GM12878 (cell line): Measurements from ENCODE around the gene HSF4. TPM values are rescaled to one million over a fixed set of nuclear protein-coding genes. Genes with fewer than 3 reads are reported as not detected.
A peak's percentile ranks its signal among the peaks of the same experiment; 100 is the strongest.

Experiments used
- ATAC-seq: fragments of 200-7000 bp; cut with Tn5 transposase; 3 replicates; pipeline ENCODE4 v1.9.1; 2020; ENCODE audit warnings: mild to moderate bottlenecking, moderate library complexity
- BruUV-seq: library from RNA; stranded (reverse); fragments of 400-500 nt; replicated peaks from 2 replicates; lab custom pipeline; 2021; lab: Mats Ljungman, UMichigan
- CTCF ChIA-PET: fragments of 300-600 bp; sonication (Branson Sonifier 250); formaldehyde crosslinking; extraction: SDS; loops from one replicate; lab custom pipeline; 2021; ENCODE audit warnings: inconsistent platforms; lab: Yijun Ruan, JAX
- POLR2A ChIA-PET: fragments of 350-600 bp; formaldehyde crosslinking; extraction: SDS; loops from one replicate; lab custom pipeline; 2021; ENCODE audit warnings: inconsistent platforms; lab: Charles Lee
- RAD21 ChIA-PET: fragments of 300-600 bp; sonication (Branson Sonifier 250); formaldehyde crosslinking; loops from one replicate; lab custom pipeline; 2023; ENCODE audit warnings: antibody characterized with exemption; ENCODE audit not compliant: unreplicated experiment; lab: Charles Lee
- SMC1A ChIA-PET: fragments of 300-600 bp; sonication (Branson Sonifier 250); formaldehyde crosslinking; loops from one replicate; lab custom pipeline; 2023; ENCODE audit not compliant: unreplicated experiment, uncharacterized antibody; lab: Charles Lee
- DNase-seq: peaks from one replicate; pipeline ENCODE4 v3.0.0-alpha.2; 2011; ENCODE audit warnings: low read depth, low spot score
- FAIRE-seq: peaks from 3 replicates; lab custom pipeline; 2011; peaks lifted over from hg19 to GRCh38; lab: Jason Lieb, UNC
- H2AFZ ChIP-seq: 2 replicates; pipeline ENCODE4 v1.6.0; 2011; ENCODE audit warnings: low read depth, low read length, control low read depth; ENCODE audit not compliant: control insufficient read depth
- H3K27ac ChIP-seq: 2 replicates; pipeline ENCODE4 v1.5.1; 2011; ENCODE audit warnings: control low read depth; ENCODE audit not compliant: control insufficient read depth, insufficient read depth
- H3K27me3 ChIP-seq, 2 experiments: replicated peaks in 1 of 2; 2 replicates each; pipeline versions ENCODE4 v1.6.0 to v1.6.1; 2011; ENCODE audit warnings: low read length in 1 of 2; ENCODE audit not compliant: control insufficient read depth in 2 of 2, insufficient read depth in 2 of 2
- H3K36me3 ChIP-seq, 2 experiments: 2 replicates each; pipeline ENCODE4 v1.5.1; 2011; ENCODE audit warnings: low read length in 1 of 2; ENCODE audit not compliant: control insufficient read depth in 2 of 2, insufficient read depth in 2 of 2
- H3K4me1 ChIP-seq: 2 replicates; pipeline ENCODE4 v1.6.1; 2011; ENCODE audit warnings: mild to moderate bottlenecking, low read length, moderate library complexity, mixed read lengths; ENCODE audit not compliant: control insufficient read depth, insufficient read depth
- H3K4me2 ChIP-seq: 2 replicates; pipeline ENCODE4 v1.6.0; 2011; ENCODE audit warnings: control low read depth; ENCODE audit not compliant: control insufficient read depth, insufficient read depth
- H3K4me3 ChIP-seq: fragments of 200-600 bp; sonication (generic); 2 replicates; pipeline ENCODE4 v1.5.1; 2016
- H3K79me2 ChIP-seq: 2 replicates; pipeline ENCODE4 v1.6.0; 2011; ENCODE audit warnings: low read length; ENCODE audit not compliant: control insufficient read depth, insufficient read depth
- H3K9ac ChIP-seq: 2 replicates; pipeline ENCODE4 v1.8.0; 2011; ENCODE audit warnings: low read length, control low read depth, mixed read lengths; ENCODE audit not compliant: control insufficient read depth, insufficient read depth
- H3K9me3 ChIP-seq: replicated peaks from 3 replicates; pipeline ENCODE4 v1.5.1; 2011; ENCODE audit warnings: mild to moderate bottlenecking, low read length; ENCODE audit not compliant: control insufficient read depth, insufficient read depth
- H4K20me1 ChIP-seq: 2 replicates; pipeline ENCODE4 v1.6.0; 2011; ENCODE audit not compliant: control insufficient read depth, insufficient read depth
- ATF2 ChIP-seq: IDR thresholded peaks from 2 replicates; pipeline ENCODE4 v1.6.1; 2012; ENCODE audit warnings: low read length, inconsistent platforms
- BCL3 ChIP-seq: IDR thresholded peaks from 2 replicates; pipeline ENCODE4 v1.6.1; 2011; ENCODE audit warnings: borderline replicate concordance, low read depth, mild to moderate bottlenecking, moderate library complexity, low read length; ENCODE audit not compliant: insufficient read depth, poor library complexity, severe bottlenecking
- HDGF ChIP-seq: fragments of 450-650 bp; IDR thresholded peaks from 2 replicates; pipeline ENCODE4 v1.6.1; 2016; ENCODE audit warnings: antibody characterized with exemption
- JUND ChIP-seq: IDR thresholded peaks from 2 replicates; pipeline ENCODE4 v1.6.1; 2012; ENCODE audit warnings: low read depth, mild to moderate bottlenecking, low read length, improper control_type of control experiment, moderate library complexity
- NR2C2 ChIP-seq: IDR thresholded peaks from 2 replicates; pipeline ENCODE4 v1.6.1; 2011; ENCODE audit warnings: borderline replicate concordance, low read depth; ENCODE audit not compliant: control insufficient read depth, insufficient read length
- POLR2A ChIP-seq: IDR thresholded peaks from 2 replicates; pipeline ENCODE4 v1.6.1; 2011; ENCODE audit warnings: low read depth, mild to moderate bottlenecking, low read length
- RAD21 ChIP-seq: IDR thresholded peaks from 2 replicates; pipeline ENCODE4 v1.6.1; 2011; ENCODE audit warnings: mild to moderate bottlenecking, low read depth, low read length, moderate library complexity; ENCODE audit not compliant: insufficient read depth
- SIN3A ChIP-seq: IDR thresholded peaks from 2 replicates; pipeline ENCODE4 v1.6.1; 2012; ENCODE audit warnings: low read depth, low read length, improper control_type of control experiment
- SRF ChIP-seq, 2 experiments: IDR thresholded peaks; 2 replicates each; pipeline ENCODE4 v1.6.1; 2011; ENCODE audit warnings: low read depth in 2 of 2, low read length in 2 of 2, mild to moderate bottlenecking in 1 of 2, moderate library complexity in 1 of 2
- WGBS: methylation state at CpG from one replicate; pipeline ENCODE4 v1.1.6; 2016; ENCODE audit warnings: low lambda C conversion rate; ENCODE audit not compliant: insufficient replicate concordance, insufficient coverage; ENCODE audit errors: missing lambda C conversion rate; 5-methylcytosine and 5-hydroxymethylcytosine counted together
- in situ Hi-C: fragments of 300-500 bp; cut with MboI; formaldehyde crosslinking; loops from 9 replicates; pipeline ENCODE4 v1.14.3; 2018; ENCODE audit warnings: mixed read lengths
- intact Hi-C: fragments of 100-400 bp; cut with micrococcal nuclease; formaldehyde crosslinking; loops from one replicate; pipeline ENCODE4 v1.14.2; 2022; ENCODE audit not compliant: unreplicated experiment
- polyA plus RNA-seq, 11 experiments: library from polyadenylated mRNA; depleted of rRNA in 4 of 11; unstranded in 6 of 11; stranded (reverse) in 5 of 11; fragments of >200 nt; fragmentation: Nextera tagmentation in 4 of 11; fragmentation: Illumina TruSeq in 1 of 11; extraction: Ambion mirVana in 4 of 11; extraction: Trizol in 1 of 11; gene quantifications; 1 replicate in 1 of 11; 2 replicates in 10 of 11; pipeline versions ENCODE4 v1.2.1 to v1.2.3, GENCODE V29; 2011 to 2016; ENCODE audit warnings: inconsistent platforms in 2 of 11, missing spikeins in 2 of 11, low read depth in 1 of 11
- total RNA-seq, 4 experiments: library from RNA; depleted of rRNA in 3 of 4; stranded (reverse); fragments of >200 nt in 3 of 4; fragmentation: Illumina TruSeq in 1 of 4; extraction: Trizol in 1 of 4; gene quantifications; 2 replicates each; pipeline versions ENCODE4 v1.2.1 to v1.2.3, GENCODE V29; 2013 to 2021
- TF ChIP-seq, protein P1 (sequence below): fragments of 450-650 bp; IDR thresholded peaks from 2 replicates; pipeline ENCODE4 v1.6.1; 2018; ENCODE audit warnings: mild to moderate bottlenecking, low read depth, moderate library complexity; ENCODE audit not compliant: partially characterized antibody

HSF4 gene
- total and polyA plus RNA-seq, 10 of the 15 experiments (the other 5 are each of a cell fraction or from before 2014, with no cell fraction given) = 0.31 to 9.9 (median 2.6) TPM; not detected in 1

DNA sequence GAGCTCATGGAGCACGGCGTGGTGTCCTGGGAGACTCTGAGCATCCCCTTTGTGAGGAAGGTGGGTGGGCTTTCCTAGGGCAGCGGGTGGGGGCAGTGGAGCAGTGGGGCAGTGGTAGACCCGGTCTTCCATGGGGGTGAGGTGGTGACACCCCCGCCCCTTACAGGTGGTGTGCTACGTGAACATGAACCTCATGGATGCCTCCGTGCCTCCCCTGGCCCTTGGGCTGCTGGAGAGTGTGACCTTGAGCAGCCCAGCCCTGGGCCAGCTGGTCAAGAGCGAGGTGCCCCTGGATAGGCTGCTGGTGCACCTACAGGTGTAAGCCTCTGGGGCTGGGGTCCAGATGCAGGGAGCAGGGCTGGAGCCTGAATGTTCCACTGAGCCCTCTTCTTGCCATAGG, 35.9 kb downstream of the HSF4 start:
- Histone ChIP-seq H3K4me2 (no peak overlapping the region), H2AFZ (no peak overlapping the region), H3K27ac (no peak overlapping the region), H3K36me3 (peaks cover 14 to 51% of the 10 kb centered on the region in 2 experiments), H3K9me3 (no peaks in the 10 kb centered on the region), H4K20me1 (peaks cover 4% of the 10 kb centered on the region; the same call in 1 of the 2 replicates), H3K27me3 (no peaks in the 10 kb centered on the region), H3K9ac (no peak overlapping the region), H3K79me2 (no peaks in the 10 kb centered on the region), H3K4me1 (no peaks in the 10 kb centered on the region), H3K4me3 (no peak overlapping the region)
- FAIRE-seq (no peak), DNase-seq (no peak), ATAC-seq (no peak)
- TF ChIP-seq BCL3 (no peak), POLR2A (0 out of 2 replicates have a peak, but pooled peaks have one; percentile 41)
- RAD21 ChIA-PET = no interaction called here
- intact Hi-C loops (no loop called here), in situ Hi-C loops (no loop called here)
- no TSS peak for BruUV-seq
- POLR2A ChIA-PET = no interaction called here
- WGBS = 85% methylated on average over 8 of the region's 8 CpGs
- SMC1A ChIA-PET = no interaction called here
- CTCF ChIA-PET = no interaction called here

GRCh38 chr16:67201411-67202345, 37.1 kb downstream of the HSF4 start:
- BruUV-seq = no TSS peak
- in situ Hi-C loops (no loop called here), intact Hi-C loops (no loop called here)
- no peaks in the 10 kb centered on the region for H3K79me2 ChIP-seq
- CTCF ChIA-PET = no interaction called here
- peaks cover 13 to 40% of the 10 kb centered on the region in 2 experiments; a peak in 3 of 4 replicates for H3K36me3 ChIP-seq
- POLR2A ChIA-PET = interaction anchor here (1.2 kb wide), 1 partner anchor 8 kb away, joined by 5 read pairs; no protein-coding TSS in a partner anchor
- H3K4me2 ChIP-seq = no peak overlapping the region
- ATAC-seq = no peak
- no peak overlapping the region for H2AFZ ChIP-seq
- no peaks in the 10 kb centered on the region for H4K20me1 ChIP-seq
- no peak overlapping the region for H3K9ac ChIP-seq
- no peak for DNase-seq
- H3K27ac ChIP-seq = no peak overlapping the region
- no peaks in the 10 kb centered on the region for H3K9me3 ChIP-seq
- no peak overlapping the region for H3K4me3 ChIP-seq
- no peak for FAIRE-seq
- RAD21 ChIA-PET = interaction anchor here (1.0 kb wide), 1 partner anchor 8 kb away, joined by 3 read pairs; no protein-coding TSS in a partner anchor
- WGBS = 89% methylated on average over 40 of the region's 40 CpGs
- H3K4me1 ChIP-seq = no peaks in the 10 kb centered on the region
- SMC1A ChIA-PET = no interaction called here
- no peaks in the 10 kb centered on the region for H3K27me3 ChIP-seq
- no peak for TF ChIP-seq NR2C2
- no peak for TF ChIP-seq SIN3A
- no peak for TF ChIP-seq SRF (IDR thresholded peaks at IDR 0.05; ENCODE audit: low read depth in 2 of 2, low read length in 2 of 2)
- no peak for TF ChIP-seq HDGF
- TF ChIP-seq, protein P1, sequence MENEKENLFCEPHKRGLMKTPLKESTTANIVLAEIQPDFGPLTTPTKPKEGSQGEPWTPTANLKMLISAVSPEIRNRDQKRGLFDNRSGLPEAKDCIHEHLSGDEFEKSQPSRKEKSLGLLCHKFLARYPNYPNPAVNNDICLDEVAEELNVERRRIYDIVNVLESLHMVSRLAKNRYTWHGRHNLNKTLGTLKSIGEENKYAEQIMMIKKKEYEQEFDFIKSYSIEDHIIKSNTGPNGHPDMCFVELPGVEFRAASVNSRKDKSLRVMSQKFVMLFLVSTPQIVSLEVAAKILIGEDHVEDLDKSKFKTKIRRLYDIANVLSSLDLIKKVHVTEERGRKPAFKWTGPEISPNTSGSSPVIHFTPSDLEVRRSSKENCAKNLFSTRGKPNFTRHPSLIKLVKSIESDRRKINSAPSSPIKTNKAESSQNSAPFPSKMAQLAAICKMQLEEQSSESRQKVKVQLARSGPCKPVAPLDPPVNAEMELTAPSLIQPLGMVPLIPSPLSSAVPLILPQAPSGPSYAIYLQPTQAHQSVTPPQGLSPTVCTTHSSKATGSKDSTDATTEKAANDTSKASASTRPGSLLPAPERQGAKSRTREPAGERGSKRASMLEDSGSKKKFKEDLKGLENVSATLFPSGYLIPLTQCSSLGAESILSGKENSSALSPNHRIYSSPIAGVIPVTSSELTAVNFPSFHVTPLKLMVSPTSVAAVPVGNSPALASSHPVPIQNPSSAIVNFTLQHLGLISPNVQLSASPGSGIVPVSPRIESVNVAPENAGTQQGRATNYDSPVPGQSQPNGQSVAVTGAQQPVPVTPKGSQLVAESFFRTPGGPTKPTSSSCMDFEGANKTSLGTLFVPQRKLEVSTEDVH = no peak
- no peak for TF ChIP-seq RAD21
- no peak for TF ChIP-seq ATF2
- TF ChIP-seq JUND = no peak
